HEK293 (cell line): Measurements from ENCODE around the gene PHAF1.

ENCODE experiments used
- CTCF ChIA-PET: fragments of 350-600 bp; formaldehyde crosslinking; extraction: SDS; loops from one replicate; lab custom pipeline; 2021; ENCODE audit warnings: antibody characterized with exemption; lab: Yijun Ruan, JAX
- POLR2A ChIA-PET: fragments of 300-600 bp; formaldehyde crosslinking; extraction: SDS; loops from one replicate; lab custom pipeline; 2020; ENCODE audit warnings: antibody characterized with exemption, inconsistent platforms; lab: Yijun Ruan, JAX
- H3K27ac ChIP-seq: fragments of 200-500 bp; sonication (Bioruptor generic); 2 replicates; pipeline ENCODE4 v1.5.1; 2014; ENCODE audit warnings: low read depth, low read length, control low read depth, inconsistent platforms; ENCODE audit errors: extremely low read depth
- H3K36me3 ChIP-seq, 2 experiments: fragments of 200-500 bp in 1 of 2; sonication (Bioruptor generic) in 1 of 2; 1 replicate in 1 of 2; 2 replicates in 1 of 2; pipeline ENCODE4 v1.5.1; 2014 to 2017; ENCODE audit warnings: inconsistent platforms in 2 of 2, low read length in 2 of 2; ENCODE audit not compliant: control insufficient read depth in 2 of 2, insufficient read depth in 1 of 2
- H3K4me1 ChIP-seq: fragments of 200-500 bp; sonication (Bioruptor generic); 2 replicates; pipeline ENCODE4 v1.5.1; 2014; ENCODE audit warnings: mild to moderate bottlenecking, low read length, inconsistent platforms; ENCODE audit not compliant: control insufficient read depth, insufficient read depth
- H3K4me3 ChIP-seq: 2 replicates; pipeline ENCODE4 v1.5.1; 2011; ENCODE audit warnings: low read depth, mild to moderate bottlenecking, control low read depth, low read length, moderate library complexity
- H3K9me3 ChIP-seq: fragments of 200-500 bp; sonication (Bioruptor generic); 2 replicates; pipeline ENCODE4 v1.5.1; 2014; ENCODE audit warnings: low read depth, low read length, inconsistent platforms; ENCODE audit not compliant: control insufficient read depth, insufficient read depth
- BCL11A ChIP-seq: fragments of 450-650 bp; formaldehyde crosslinking; IDR thresholded peaks from 2 replicates; pipeline ENCODE4 v1.5.1; 2016; ENCODE audit warnings: low read depth, missing biosample characterization, missing genetic modification characterization
- GLI2 ChIP-seq: fragments of 450-650 bp; formaldehyde crosslinking; IDR thresholded peaks from 2 replicates; pipeline ENCODE4; 2017; ENCODE audit warnings: missing biosample characterization, missing genetic modification characterization, low read depth, borderline replicate concordance
- KLF10 ChIP-seq: fragments of 450-650 bp; IDR thresholded peaks from 2 replicates; pipeline ENCODE4 v1.5.1; 2018; ENCODE audit warnings: missing biosample characterization, mild to moderate bottlenecking, missing genetic modification characterization
- KLF16 ChIP-seq: fragments of 450-650 bp; formaldehyde crosslinking; IDR thresholded peaks from 2 replicates; pipeline ENCODE4 v1.5.1; 2017; ENCODE audit warnings: missing biosample characterization, missing genetic modification characterization
- PRDM10 ChIP-seq: fragments of 450-650 bp; formaldehyde crosslinking; IDR thresholded peaks from 2 replicates; pipeline ENCODE4 v1.5.1; 2016; ENCODE audit warnings: missing biosample characterization, missing genetic modification characterization
- SETDB1 ChIP-seq: IDR thresholded peaks from one replicate; pipeline ENCODE4 v1.6.1; 2017; ENCODE audit warnings: mild to moderate bottlenecking, low read length, moderate library complexity, mixed read lengths; ENCODE audit not compliant: insufficient read length
- ZBTB48 ChIP-seq: fragments of 450-650 bp; formaldehyde crosslinking; IDR thresholded peaks from 2 replicates; pipeline ENCODE4 v1.5.1; 2016; ENCODE audit warnings: missing biosample characterization, missing genetic modification characterization
- ZFHX2 ChIP-seq: fragments of 450-650 bp; formaldehyde crosslinking; conservative IDR thresholded peaks from 2 replicates; pipeline ENCODE4 v1.5.1; 2016; ENCODE audit warnings: missing biosample characterization, missing genetic modification characterization
- ZFP69B ChIP-seq: fragments of 450-650 bp; formaldehyde crosslinking; IDR thresholded peaks from 2 replicates; pipeline ENCODE4 v1.5.1; 2016; ENCODE audit warnings: missing biosample characterization, missing genetic modification characterization
- ZNF324 ChIP-seq: fragments of 450-650 bp; formaldehyde crosslinking; IDR thresholded peaks from 2 replicates; pipeline ENCODE4 v1.5.1; 2016; ENCODE audit warnings: missing biosample characterization, missing genetic modification characterization
- ZNF394 ChIP-seq: fragments of 450-650 bp; formaldehyde crosslinking; IDR thresholded peaks from 2 replicates; pipeline ENCODE4 v1.5.1; 2016; ENCODE audit warnings: missing biosample characterization, missing genetic modification characterization, mild to moderate bottlenecking, moderate library complexity, borderline replicate concordance
- ZNF416 ChIP-seq: fragments of 450-650 bp; formaldehyde crosslinking; IDR thresholded peaks from 2 replicates; pipeline ENCODE4 v1.5.1; 2016; ENCODE audit warnings: missing biosample characterization, missing genetic modification characterization
- ZNF518A ChIP-seq: fragments of 450-650 bp; formaldehyde crosslinking; conservative IDR thresholded peaks from 2 replicates; pipeline ENCODE4 v1.5.1; 2016; ENCODE audit warnings: low read depth, missing biosample characterization, missing genetic modification characterization
- ZNF529 ChIP-seq: fragments of 450-650 bp; formaldehyde crosslinking; IDR thresholded peaks from 2 replicates; pipeline ENCODE4 v1.5.1; 2017; ENCODE audit warnings: missing genetic modification characterization, missing biosample characterization; ENCODE audit not compliant: insufficient replicate concordance
- ZNF558 ChIP-seq: fragments of 450-650 bp; formaldehyde crosslinking; IDR thresholded peaks from 2 replicates; pipeline ENCODE4 v1.5.1; 2016; ENCODE audit warnings: missing biosample characterization, missing genetic modification characterization
- ZNF560 ChIP-seq: fragments of 450-650 bp; formaldehyde crosslinking; IDR thresholded peaks from 2 replicates; pipeline ENCODE4 v1.5.1; 2017; ENCODE audit warnings: missing biosample characterization, missing genetic modification characterization, borderline replicate concordance
- ZNF76 ChIP-seq: fragments of 450-650 bp; formaldehyde crosslinking; IDR thresholded peaks from 2 replicates; pipeline ENCODE4; 2016; ENCODE audit warnings: low read depth, missing biosample characterization, missing genetic modification characterization, borderline replicate concordance
- ZSCAN23 ChIP-seq: fragments of 450-650 bp; formaldehyde crosslinking; IDR thresholded peaks from 2 replicates; pipeline ENCODE4 v1.5.1; 2016; ENCODE audit warnings: missing biosample characterization, missing genetic modification characterization
- TF ChIP-seq, protein P1 (sequence below): fragments of 450-650 bp; formaldehyde crosslinking; optimal IDR thresholded peaks from 2 replicates; pipeline ENCODE3; 2016; ENCODE audit warnings: missing biosample characterization, mild to moderate bottlenecking, missing genetic modification characterization
- TF ChIP-seq, protein P2 (sequence below): fragments of 450-650 bp; formaldehyde crosslinking; IDR thresholded peaks from 2 replicates; pipeline ENCODE4 v1.5.1; 2016; ENCODE audit warnings: missing biosample characterization, missing genetic modification characterization
- TF ChIP-seq, protein P3 (sequence below): fragments of 450-650 bp; formaldehyde crosslinking; IDR thresholded peaks from 2 replicates; pipeline ENCODE4 v1.5.1; 2016; ENCODE audit warnings: missing biosample characterization, missing genetic modification characterization

Gene PHAF1

GRCh38 chr16:67184995-67185650, 75.4 kb downstream of the PHAF1 start (continued):
- TF ChIP-seq, protein P1, sequence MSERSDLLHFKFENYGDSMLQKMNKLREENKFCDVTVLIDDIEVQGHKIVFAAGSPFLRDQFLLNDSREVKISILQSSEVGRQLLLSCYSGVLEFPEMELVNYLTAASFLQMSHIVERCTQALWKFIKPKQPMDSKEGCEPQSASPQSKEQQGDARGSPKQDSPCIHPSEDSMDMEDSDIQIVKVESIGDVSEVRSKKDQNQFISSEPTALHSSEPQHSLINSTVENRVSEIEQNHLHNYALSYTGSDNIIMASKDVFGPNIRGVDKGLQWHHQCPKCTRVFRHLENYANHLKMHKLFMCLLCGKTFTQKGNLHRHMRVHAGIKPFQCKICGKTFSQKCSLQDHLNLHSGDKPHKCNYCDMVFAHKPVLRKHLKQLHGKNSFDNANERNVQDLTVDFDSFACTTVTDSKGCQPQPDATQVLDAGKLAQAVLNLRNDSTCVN (tag by site-specific recombination): peak; percentile 14
- TF ChIP-seq BCL11A (tag by site-specific recombination) (0 out of 2 replicates have a peak, but pooled peaks have one; percentile 19), KLF16 (tag by site-specific recombination) (0 out of 2 replicates have a peak, but pooled peaks have one; percentile 44), ZNF324 (tag by site-specific recombination) (no peak), ZNF76 (no peak), ZNF529 (tag by site-specific recombination) (no peak), ZNF518A (tag by site-specific recombination) (no peak), SETDB1 (no peak), ZNF560 (tag by site-specific recombination) (no peak), ZSCAN23 (tag by site-specific recombination) (no peak)
- TF ChIP-seq, protein P2, sequence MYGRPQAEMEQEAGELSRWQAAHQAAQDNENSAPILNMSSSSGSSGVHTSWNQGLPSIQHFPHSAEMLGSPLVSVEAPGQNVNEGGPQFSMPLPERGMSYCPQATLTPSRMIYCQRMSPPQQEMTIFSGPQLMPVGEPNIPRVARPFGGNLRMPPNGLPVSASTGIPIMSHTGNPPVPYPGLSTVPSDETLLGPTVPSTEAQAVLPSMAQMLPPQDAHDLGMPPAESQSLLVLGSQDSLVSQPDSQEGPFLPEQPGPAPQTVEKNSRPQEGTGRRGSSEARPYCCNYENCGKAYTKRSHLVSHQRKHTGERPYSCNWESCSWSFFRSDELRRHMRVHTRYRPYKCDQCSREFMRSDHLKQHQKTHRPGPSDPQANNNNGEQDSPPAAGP: no peak

GRCh38 chr16:67185651-67186134, 76.0 kb downstream of the PHAF1 start:
- Histone ChIP-seq H3K4me1 (peaks cover 9% of the 10 kb centered on the region), H3K27ac (no peak overlapping the region), H3K9me3 (no peaks in the 10 kb centered on the region), H3K4me3 (no peak overlapping the region), H3K36me3 (peaks cover 0 to 8% of the 10 kb centered on the region in 2 experiments; a peak in 1 of 3 replicates)
- POLR2A ChIA-PET: interaction anchor here (1.0 kb wide), 1 partner anchor 75 kb away, joined by 3 read pairs; no protein-coding TSS in a partner anchor
- CTCF ChIA-PET: interaction anchor here (0.6 to 2.6 kb wide), 24 partner anchors 9 to 344 kb away, joined by 3 to 30 read pairs (median 4); partner anchors contain the start of gene CES3
- TF ChIP-seq KLF10: no peak
- no peak for TF ChIP-seq ZFHX2 (tag by site-specific recombination)
- TF ChIP-seq, protein P3, sequence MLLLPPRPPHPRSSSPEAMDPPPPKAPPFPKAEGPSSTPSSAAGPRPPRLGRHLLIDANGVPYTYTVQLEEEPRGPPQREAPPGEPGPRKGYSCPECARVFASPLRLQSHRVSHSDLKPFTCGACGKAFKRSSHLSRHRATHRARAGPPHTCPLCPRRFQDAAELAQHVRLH (tag by site-specific recombination): no peak
- peak; percentile 1; the same call in 1 of the 2 replicates for TF ChIP-seq ZBTB48 (tag by site-specific recombination)
- 0 out of 2 replicates have a peak, but pooled peaks have one; percentile 18 for TF ChIP-seq ZNF394 (tag by site-specific recombination)
- no peak for TF ChIP-seq ZNF416 (tag by site-specific recombination)
- no peak for TF ChIP-seq ZNF76
- no peak for TF ChIP-seq ZFP69B (tag by site-specific recombination)
- TF ChIP-seq PRDM10 (tag by site-specific recombination): peak; percentile 82
- TF ChIP-seq ZNF558 (tag by site-specific recombination): no peak
- no peak for TF ChIP-seq GLI2 (tag by site-specific recombination)
